KMS-11 (cell line): ENCODE results near the gene CFAP46.
"Not testable (repeated sequence)": the region's sequence is repeated elsewhere in the genome, so short reads cannot be mapped to it uniquely, and the experiment has no call there.

Experiments
- H2AFZ ChIP-seq: fragments of 200-600 bp; sonication (generic); 2 replicates; pipeline ENCODE4 v1.6.1; 2016; ENCODE audit warnings: antibody characterized with exemption, mixed run types, low read depth
- H3K27ac ChIP-seq: fragments of 200-600 bp; sonication (generic); 2 replicates; pipeline ENCODE4 v1.6.1; 2016; ENCODE audit warnings: mild to moderate bottlenecking, mixed run types
- H3K27me3 ChIP-seq: fragments of 200-600 bp; sonication (generic); 2 replicates; pipeline ENCODE4 v1.6.1; 2017; ENCODE audit warnings: mild to moderate bottlenecking, low read depth, mixed run types, moderate library complexity; ENCODE audit not compliant: insufficient read depth
- H3K36me3 ChIP-seq: fragments of 200-600 bp; sonication (generic); 2 replicates; pipeline ENCODE4 v1.6.1; 2017; ENCODE audit warnings: mild to moderate bottlenecking, mixed run types; ENCODE audit not compliant: insufficient read depth
- H3K4me1 ChIP-seq: fragments of 200-600 bp; sonication (generic); 2 replicates; pipeline ENCODE4 v1.6.1; 2016; ENCODE audit warnings: mild to moderate bottlenecking, low read depth, mixed run types; ENCODE audit not compliant: poor library complexity, severe bottlenecking
- H3K4me2 ChIP-seq: fragments of 200-600 bp; sonication (generic); 2 replicates; pipeline ENCODE4 v1.7.0; 2016; ENCODE audit warnings: mild to moderate bottlenecking, mixed run types
- H3K4me3 ChIP-seq: fragments of 200-600 bp; sonication (generic); IDR thresholded peaks from 2 replicates; pipeline ENCODE4 v1.6.1; 2017; ENCODE audit warnings: low read depth, low read length, mixed read lengths; ENCODE audit not compliant: insufficient read depth
- H3K79me2 ChIP-seq: fragments of 200-600 bp; sonication (generic); 2 replicates; pipeline ENCODE4 v1.6.1; 2016; ENCODE audit warnings: low read depth, mixed run types; ENCODE audit not compliant: insufficient read depth
- H3K9ac ChIP-seq: fragments of 200-600 bp; sonication (generic); 2 replicates; pipeline ENCODE4 v1.6.1; 2016; ENCODE audit warnings: mild to moderate bottlenecking, mixed run types
- H4K20me1 ChIP-seq: fragments of 200-600 bp; sonication (generic); 2 replicates; pipeline ENCODE4 v1.6.1; 2016; ENCODE audit warnings: mild to moderate bottlenecking, mixed run types; ENCODE audit not compliant: insufficient read depth
- CTCF ChIP-seq: fragments of 200-600 bp; sonication (generic); conservative IDR thresholded peaks from 2 replicates; pipeline ENCODE4 v1.6.1; 2017; ENCODE audit warnings: low read depth, mild to moderate bottlenecking, antibody characterized with exemption, low read length, moderate library complexity, mixed read lengths

The CFAP46 gene

GRCh38 chr10:132888898-132889490 is 53.4 kb downstream of the CFAP46 start:
- Histone ChIP-seq H3K36me3 (no peaks in the 10 kb centered on the region), H3K27ac (no peak overlapping the region), H3K4me1 (no peaks in the 10 kb centered on the region), H3K4me2 (no peak overlapping the region), H4K20me1 (no peaks in the 10 kb centered on the region), H2AFZ (no peak overlapping the region), H3K9ac (no peak overlapping the region), H3K27me3 (peaks cover 25% of the 10 kb centered on the region; the same call in 1 of the 2 replicates), H3K4me3 (no peak overlapping the region), H3K79me2 (no peaks in the 10 kb centered on the region)
- no peak for TF ChIP-seq CTCF

DNA sequence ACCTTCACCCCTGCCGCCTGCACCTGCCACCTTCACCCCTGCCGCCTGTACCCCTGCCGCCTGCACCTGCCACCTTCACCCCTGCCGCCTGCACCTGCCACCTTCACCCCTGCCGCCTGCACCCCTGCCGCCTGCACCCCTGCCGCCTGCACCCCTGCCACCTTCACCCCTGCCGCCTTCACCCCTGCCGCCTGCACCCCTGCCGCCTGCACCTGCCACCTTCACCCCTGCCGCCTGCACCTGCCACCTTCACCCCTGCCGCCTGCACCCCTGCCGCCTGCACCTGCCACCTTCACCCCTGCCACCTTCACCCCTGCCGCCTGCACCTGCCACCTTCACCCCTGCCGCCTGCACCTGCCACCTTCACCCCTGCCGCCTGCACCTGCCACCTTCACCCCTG is 53.9 kb downstream of the CFAP46 start:
- H3K79me2 ChIP-seq, H2AFZ ChIP-seq: not testable (repeated sequence)

DNA sequence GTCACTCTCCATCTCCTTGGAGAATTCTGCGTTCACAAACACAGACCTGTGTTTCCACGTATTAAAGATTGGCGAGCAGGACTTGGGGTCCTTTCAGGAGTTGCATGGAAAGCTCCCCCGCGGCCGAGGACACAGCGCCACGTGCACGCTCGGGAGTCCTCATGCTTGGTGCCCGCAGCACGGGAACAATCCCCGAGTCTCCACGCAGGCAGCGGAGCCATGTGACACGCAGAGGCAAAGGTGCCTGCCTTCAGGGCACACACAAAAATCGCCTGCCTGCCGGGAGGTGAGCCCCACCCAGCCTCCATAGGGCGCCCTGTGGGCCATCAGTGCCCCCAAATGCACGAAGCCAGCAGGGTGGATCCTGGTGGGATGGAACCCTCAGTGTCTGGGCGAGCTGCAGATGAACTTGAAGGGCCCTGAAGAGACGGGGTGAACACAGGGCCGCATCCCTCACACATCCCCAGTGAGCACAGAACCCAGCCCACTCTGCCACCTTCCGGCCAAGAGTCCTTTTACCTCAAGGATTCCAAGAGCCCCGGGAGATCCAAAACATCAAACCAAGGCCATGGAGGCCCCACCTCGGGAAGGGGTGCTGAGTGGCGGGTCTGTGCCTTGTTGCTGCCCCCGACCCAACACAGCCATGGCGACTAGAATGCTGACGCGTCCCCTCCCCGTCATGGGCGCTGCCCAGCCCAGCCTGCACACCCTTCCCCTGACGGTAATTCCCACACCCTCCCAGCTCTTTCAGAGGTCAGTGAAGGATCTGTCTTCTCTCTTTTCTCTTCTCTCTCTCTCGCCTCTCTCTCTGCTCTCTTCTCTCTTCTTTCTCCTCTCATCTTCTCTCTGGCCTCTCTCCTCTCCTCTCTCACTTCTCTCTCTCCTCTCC is 55.9 kb downstream of the CFAP46 start:
- Histone ChIP-seq H2AFZ (no peak overlapping the region), H3K9ac (no peak overlapping the region), H3K79me2 (no peaks in the 10 kb centered on the region), H3K27me3 (peaks cover 16% of the 10 kb centered on the region; the same call in 1 of the 2 replicates), H3K4me2 (no peak overlapping the region), H3K27ac (no peak overlapping the region), H3K36me3 (no peaks in the 10 kb centered on the region), H4K20me1 (no peaks in the 10 kb centered on the region), H3K4me1 (no peaks in the 10 kb centered on the region), H3K4me3 (no peak overlapping the region)
- TF ChIP-seq CTCF, result no peak

More for the DNA sequence above, 53.9 kb downstream of the CFAP46 start:
- not testable (repeated sequence) for H4K20me1 ChIP-seq, H3K9ac ChIP-seq, H3K4me1 ChIP-seq, H3K4me3 ChIP-seq, H3K4me2 ChIP-seq, H3K27ac ChIP-seq, H3K36me3 ChIP-seq
- H3K27me3 ChIP-seq, result peaks cover 28% of the 10 kb centered on the region; the same call in 1 of the 2 replicates

GRCh38 chr10:132885451-132886210 is 56.7 kb downstream of the CFAP46 start:
- Histone ChIP-seq H3K27me3 (peaks cover 19% of the 10 kb centered on the region; the same call in 1 of the 2 replicates), H3K4me2 (no peak overlapping the region), H3K79me2 (no peaks in the 10 kb centered on the region), H4K20me1 (no peaks in the 10 kb centered on the region), H3K27ac (no peak overlapping the region), H2AFZ (no peak overlapping the region), H3K36me3 (no peaks in the 10 kb centered on the region), H3K9ac (no peak overlapping the region), H3K4me3 (no peak overlapping the region), H3K4me1 (no peaks in the 10 kb centered on the region)
- no peak for TF ChIP-seq CTCF
